Astrocyte (in vitro differentiated cells and primary cell): Measurements from ENCODE around the gene WDR4. TPM values are rescaled to one million over a fixed set of nuclear protein-coding genes. Genes with fewer than 3 reads are reported as not detected.

Source experiments
- DNase-seq: peaks from one replicate; pipeline ENCODE4 v3.0.0-alpha.2; 2010; ENCODE audit warnings: low read depth
- FAIRE-seq: peaks from 2 replicates; lab custom pipeline; 2011; peaks lifted over from hg19 to GRCh38; lab: Jason Lieb, UNC
- H2AFZ ChIP-seq: 2 replicates; pipeline ENCODE4 v1.6.0; 2012; ENCODE audit warnings: low read depth, low read length, inconsistent platforms
- H3K27ac ChIP-seq: 2 replicates; pipeline ENCODE4 v1.5.1; 2011; ENCODE audit warnings: low read depth, low read length, inconsistent platforms
- H3K27me3 ChIP-seq: 2 replicates; pipeline ENCODE4 v1.6.0; 2011; ENCODE audit warnings: low read length, inconsistent platforms; ENCODE audit not compliant: insufficient read depth
- H3K36me3 ChIP-seq: 2 replicates; pipeline ENCODE4 v1.5.1; 2011; ENCODE audit warnings: low read length, inconsistent platforms; ENCODE audit not compliant: insufficient read depth
- H3K4me1 ChIP-seq: 2 replicates; pipeline ENCODE4 v1.5.1; 2011; ENCODE audit warnings: low read length, inconsistent platforms; ENCODE audit not compliant: insufficient read depth
- H3K4me2 ChIP-seq: 2 replicates; pipeline ENCODE4 v1.6.0; 2012; ENCODE audit warnings: low read length, inconsistent platforms
- H3K4me3 ChIP-seq: 2 replicates; pipeline ENCODE4 v1.5.1; 2011; ENCODE audit warnings: low read depth, mild to moderate bottlenecking, low read length, inconsistent platforms; ENCODE audit not compliant: insufficient read depth
- H3K79me2 ChIP-seq: 2 replicates; pipeline ENCODE4 v1.6.0; 2012; ENCODE audit warnings: mild to moderate bottlenecking, low read length, inconsistent platforms; ENCODE audit not compliant: insufficient read depth
- H3K9ac ChIP-seq: 2 replicates; pipeline ENCODE4 v1.6.0; 2012; ENCODE audit warnings: mild to moderate bottlenecking, low read length, inconsistent platforms
- H3K9me3 ChIP-seq: 2 replicates; pipeline ENCODE4 v1.5.1; 2012; ENCODE audit warnings: low read depth, mild to moderate bottlenecking, low read length, inconsistent platforms; ENCODE audit not compliant: insufficient read depth
- H4K20me1 ChIP-seq: 2 replicates; pipeline ENCODE4 v1.6.0; 2012; ENCODE audit warnings: low read length, inconsistent platforms; ENCODE audit not compliant: insufficient read depth
- H3K27ac Mint-ChIP-seq: one replicate; pipeline ENCODE4 v1.8.0; 2021; ENCODE audit warnings: mild to moderate bottlenecking, mixed read lengths; ENCODE audit not compliant: unreplicated experiment
- H3K27me3 Mint-ChIP-seq: one replicate; pipeline ENCODE4 v1.8.0; 2021; ENCODE audit warnings: low read depth, mixed read lengths; ENCODE audit not compliant: unreplicated experiment
- H3K36me3 Mint-ChIP-seq: one replicate; pipeline ENCODE4 v1.8.0; 2021; ENCODE audit warnings: low read depth, mixed read lengths; ENCODE audit not compliant: unreplicated experiment
- H3K4me1 Mint-ChIP-seq: one replicate; pipeline ENCODE4 v1.8.0; 2021; ENCODE audit warnings: low read depth, mixed read lengths; ENCODE audit not compliant: unreplicated experiment
- H3K4me3 Mint-ChIP-seq: one replicate; pipeline ENCODE4 v1.8.0; 2021; ENCODE audit warnings: mild to moderate bottlenecking, moderate library complexity, mixed read lengths; ENCODE audit not compliant: unreplicated experiment
- H3K9me3 Mint-ChIP-seq: one replicate; pipeline ENCODE4 v1.8.0; 2021; ENCODE audit warnings: mild to moderate bottlenecking, mixed read lengths; ENCODE audit not compliant: unreplicated experiment
- EZH2 ChIP-seq: IDR thresholded peaks from 2 replicates; pipeline ENCODE4 v1.6.1; 2012; ENCODE audit warnings: mild to moderate bottlenecking, low read length, inconsistent platforms; ENCODE audit not compliant: insufficient read depth
- total RNA-seq: library from RNA; stranded (reverse); gene quantifications from 2 replicates; pipeline ENCODE4 v1.2.1, GENCODE V29; 2021
- TF ChIP-seq, protein P1 (sequence below): IDR thresholded peaks from 2 replicates; pipeline ENCODE4 v1.5.1; 2011; ENCODE audit warnings: low read depth, mild to moderate bottlenecking, inconsistent platforms, low read length, moderate library complexity; ENCODE audit not compliant: insufficient read depth

The WDR4 gene
- total RNA-seq, 1 donor from 2014 or later, result 20.5 TPM

DNA sequence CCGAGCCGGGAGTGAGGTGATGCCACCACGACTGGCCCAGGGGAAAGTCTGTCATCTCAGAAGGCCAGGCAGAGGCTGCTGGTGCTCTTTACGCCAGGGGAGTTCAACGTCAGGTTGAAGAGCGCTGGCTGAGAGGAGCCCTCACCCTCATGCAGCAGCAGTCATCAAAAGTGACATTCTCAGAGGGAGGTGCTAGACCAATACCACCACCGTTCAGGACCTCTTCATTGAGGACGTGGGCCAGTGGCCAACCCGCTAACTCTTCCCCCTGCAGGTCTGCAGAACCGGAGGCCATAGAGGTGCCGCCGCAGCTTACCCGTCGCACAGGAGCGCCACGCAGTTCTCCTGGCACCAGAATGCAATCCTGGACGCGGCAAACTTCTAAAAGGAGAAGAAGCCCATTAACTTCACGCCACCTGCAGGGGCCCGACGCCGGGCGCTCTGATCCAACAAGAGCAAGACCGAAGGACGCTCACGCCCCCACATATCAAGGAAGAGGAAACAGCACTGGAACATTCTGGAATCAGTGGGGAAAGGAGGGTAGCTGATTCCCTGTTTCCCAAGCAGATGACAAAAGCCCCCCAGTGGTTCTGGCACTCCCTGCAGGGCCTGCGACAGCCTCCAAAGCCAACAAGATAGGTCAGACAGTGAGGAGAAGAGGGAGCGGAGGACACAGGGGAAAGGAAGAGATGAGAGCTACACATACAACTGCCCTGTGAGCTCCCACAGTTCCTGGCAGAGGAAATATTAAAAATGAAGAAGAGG lies 24.9 kb downstream of the WDR4 start:
- H3K4me3 Mint-ChIP-seq, result no peak overlapping the region
- peaks cover 30% of the 10 kb centered on the region for H3K36me3 ChIP-seq

DNA sequence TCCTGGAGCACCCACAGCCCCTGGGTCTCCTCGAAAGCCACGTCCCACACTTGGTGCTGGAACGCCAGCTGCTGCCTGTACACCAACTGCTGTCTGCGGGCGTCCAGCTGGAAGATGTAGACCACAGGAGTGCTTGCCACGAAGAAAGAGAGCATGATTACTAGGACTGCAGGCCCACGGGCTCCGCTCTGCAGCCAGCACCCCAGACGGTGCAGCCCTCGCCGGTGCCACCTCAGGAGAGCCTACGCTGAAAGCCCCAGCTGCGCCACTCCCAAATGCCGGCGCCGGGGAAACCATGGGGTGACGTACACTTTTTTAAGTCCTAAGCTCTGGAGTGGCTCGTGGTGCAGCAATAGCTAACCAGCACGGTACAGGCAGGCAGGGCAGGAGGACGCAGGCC lies 25.7 kb downstream of the WDR4 start:
- no peak overlapping the region for H2AFZ ChIP-seq
- H3K27ac ChIP-seq, result no peak overlapping the region
- peaks cover 35% of the 10 kb centered on the region for H3K79me2 ChIP-seq
- Mint-ChIP-seq H3K4me1 (no peaks in the 10 kb centered on the region), H3K27ac (no peak overlapping the region), H3K36me3 (peaks cover 17% of the 10 kb centered on the region), H3K27me3 (no peaks in the 10 kb centered on the region), H3K4me3 (no peak overlapping the region), H3K9me3 (peaks cover 2% of the 10 kb centered on the region)
- H3K4me2 ChIP-seq, result no peak overlapping the region
- H4K20me1 ChIP-seq, result peaks cover 52% of the 10 kb centered on the region
- H3K4me3 ChIP-seq, result no peak overlapping the region
- peaks cover 34% of the 10 kb centered on the region for H3K36me3 ChIP-seq
- no peak for TF ChIP-seq EZH2
- TF ChIP-seq, protein P1, sequence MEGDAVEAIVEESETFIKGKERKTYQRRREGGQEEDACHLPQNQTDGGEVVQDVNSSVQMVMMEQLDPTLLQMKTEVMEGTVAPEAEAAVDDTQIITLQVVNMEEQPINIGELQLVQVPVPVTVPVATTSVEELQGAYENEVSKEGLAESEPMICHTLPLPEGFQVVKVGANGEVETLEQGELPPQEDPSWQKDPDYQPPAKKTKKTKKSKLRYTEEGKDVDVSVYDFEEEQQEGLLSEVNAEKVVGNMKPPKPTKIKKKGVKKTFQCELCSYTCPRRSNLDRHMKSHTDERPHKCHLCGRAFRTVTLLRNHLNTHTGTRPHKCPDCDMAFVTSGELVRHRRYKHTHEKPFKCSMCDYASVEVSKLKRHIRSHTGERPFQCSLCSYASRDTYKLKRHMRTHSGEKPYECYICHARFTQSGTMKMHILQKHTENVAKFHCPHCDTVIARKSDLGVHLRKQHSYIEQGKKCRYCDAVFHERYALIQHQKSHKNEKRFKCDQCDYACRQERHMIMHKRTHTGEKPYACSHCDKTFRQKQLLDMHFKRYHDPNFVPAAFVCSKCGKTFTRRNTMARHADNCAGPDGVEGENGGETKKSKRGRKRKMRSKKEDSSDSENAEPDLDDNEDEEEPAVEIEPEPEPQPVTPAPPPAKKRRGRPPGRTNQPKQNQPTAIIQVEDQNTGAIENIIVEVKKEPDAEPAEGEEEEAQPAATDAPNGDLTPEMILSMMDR, result no peak
- H3K9me3 ChIP-seq, result no peaks in the 10 kb centered on the region
- no peak overlapping the region for H3K9ac ChIP-seq
- no peaks in the 10 kb centered on the region for H3K27me3 ChIP-seq
- DNase-seq (no peak), FAIRE-seq (no peak)
- H3K4me1 ChIP-seq, result no peaks in the 10 kb centered on the region

More for the DNA sequence above, 24.9 kb downstream of the WDR4 start:
- Histone ChIP-seq H3K9me3 (no peaks in the 10 kb centered on the region), H3K4me2 (no peak overlapping the region), H3K27me3 (no peaks in the 10 kb centered on the region), H2AFZ (no peak overlapping the region), H3K4me1 (no peaks in the 10 kb centered on the region), H3K4me3 (no peak overlapping the region), H3K9ac (no peak overlapping the region), H3K79me2 (peaks cover 33% of the 10 kb centered on the region), H3K27ac (no peak overlapping the region), H4K20me1 (peaks cover 52% of the 10 kb centered on the region)
- Mint-ChIP-seq H3K27me3 (no peaks in the 10 kb centered on the region), H3K9me3 (no peaks in the 10 kb centered on the region), H3K4me1 (no peaks in the 10 kb centered on the region), H3K36me3 (peaks cover 15% of the 10 kb centered on the region), H3K27ac (no peak overlapping the region)
- FAIRE-seq (no peak), DNase-seq (no peak)
- no peak for TF ChIP-seq EZH2
- TF ChIP-seq, protein P1, result no peak
